Heart left ventricle (tissue), 16 donors: Measurements from ENCODE around the gene MRC2. TPM values are rescaled to one million over a fixed set of nuclear protein-coding genes. Genes with fewer than 3 reads are reported as not detected.

Experiments used
- ATAC-seq, 4 donors: fragments of 200-7000 bp; cut with Tn5 transposase; one replicate each; pipeline ENCODE4 v1.9.1; 2020 to 2022; ENCODE audit warnings: moderate library complexity in 4 of 4, mild to moderate bottlenecking in 3 of 4, moderate number of reproducible peaks in 1 of 4
- DNase-seq, 5 donors: peaks; one replicate each; pipeline ENCODE4 v3.0.0-alpha.2; 2020
- H3K27ac ChIP-seq, 12 donors: fragments of 200-600 bp; sonication (generic) in 4 of 12; one replicate each; pipeline versions ENCODE4 v1.5.0 to v1.8.0; 2016 to 2022; ENCODE audit warnings: mild to moderate bottlenecking in 2 of 12
- H3K27me3 ChIP-seq, 9 donors: fragments of 200-600 bp; sonication (generic) in 2 of 9; one replicate each; pipeline versions ENCODE4 v1.5.1 to v1.8.0; 2016 to 2022; ENCODE audit warnings: mild to moderate bottlenecking in 3 of 9
- H3K36me3 ChIP-seq, 9 donors: fragments of 200-600 bp; sonication (generic) in 2 of 9; one replicate each; pipeline versions ENCODE4 v1.5.0 to v1.8.0; 2018 to 2022; ENCODE audit warnings: mild to moderate bottlenecking in 2 of 9
- H3K4me1 ChIP-seq, 12 donors: fragments of 200-600 bp; sonication (generic) in 4 of 12; one replicate each; pipeline versions ENCODE4 v1.5.0 to v1.8.0; 2016 to 2022; ENCODE audit warnings: mild to moderate bottlenecking in 3 of 12
- H3K4me3 ChIP-seq, 12 donors: fragments of 200-600 bp; sonication (generic) in 4 of 12; one replicate each; pipeline versions ENCODE4 v1.5.0 to v1.8.0; 2017 to 2022; ENCODE audit warnings: mild to moderate bottlenecking in 9 of 12, moderate library complexity in 4 of 12
- H3K9me3 ChIP-seq, 12 donors: fragments of 200-600 bp; sonication (generic) in 4 of 12; one replicate each; pipeline versions ENCODE4 v1.5.0 to v1.8.0; 2016 to 2022; ENCODE audit warnings: mild to moderate bottlenecking in 1 of 12
- CTCF ChIP-seq, 12 donors: fragments of 200-600 bp; sonication (generic) in 4 of 12; IDR thresholded peaks; one replicate each; pipeline versions ENCODE4 v1.5.0 to v1.8.0; 2018 to 2022; ENCODE audit warnings: antibody characterized with exemption in 12 of 12, mild to moderate bottlenecking in 5 of 12
- POLR2A ChIP-seq, 2 donors: fragments of 450-650 bp; IDR thresholded peaks; one replicate each; pipeline ENCODE4 v1.6.1; 2017; ENCODE audit warnings: antibody characterized with exemption in 2 of 2, mild to moderate bottlenecking in 2 of 2, moderate library complexity in 2 of 2
- WGBS, 4 donors: extraction: QIAGEN DNeasy Blood & Tissue Kit in 2 of 4; methylation state at CpG; one replicate each; pipeline versions ENCODE4 v1.1.5 to v1.1.7; 2013 to 2018; 5-methylcytosine and 5-hydroxymethylcytosine counted together
- intact Hi-C, 10 donors: fragments of 100-400 bp; cut with DNase I; formaldehyde crosslinking; loops; one replicate each; pipeline versions ENCODE4 v1.11.1 to v1.14.2; 2022
- polyA plus RNA-seq, 2 donors: library from polyadenylated mRNA; stranded (reverse); fragments of 200-250 nt; gene quantifications; one replicate each; pipeline ENCODE4 v1.2.3, GENCODE V29; 2013
- total RNA-seq, 9 donors: library from RNA; depleted of rRNA in 2 of 9; stranded (reverse); fragments of >200 nt in 2 of 9; fragmentation: NEBNext Ultra II Directional in 3 of 9; extraction: Animal tissue kit (Norgen Biotek cat#: 25700) in 3 of 9; gene quantifications; one replicate each; pipeline versions ENCODE4 v1.1.0 to v1.2.4, GENCODE V29; 2016 to 2023
- donor health status: ischemic (EF 13 %, LVEDD 7.1; RV severe dilation, severe dysfunction).
- donor health status: healthy with polysubstance abuse.
- donor health status: DM: no; HTN: yes; CAD: no.
- donor health status: DM: no; HTN: no; CAD: no.
- donor health status: ischemic (EF 25% LVEDD 6.9; RV normal size, moderate dysfunction).
- donor health status: ischemic (EF 25% LVEDD 5.7; RV mildly dilated, moderate dysfunction).
- donor health status: healthy.
- donor health status: DM: yes; HTN: yes; CAD: no.
- donor health status: ischemic (EF 35%, LVEDD 5.7; RV mildly dilated, moderate dysfunction).
- donor health status: nonischemic (EF 11% LVEDD 7.7; RV severe dilation, severe dysfunction).
- donor health status: DM: yes; HTN: yes; CAD: no.
- donor health status: PGD.
- donor health status: ischemic (EF 29% LVEDD 5.4; RV normal size, mild dysfunction).
- donor health status: nonischemic (EF 23%, LVEDD 6.1; RV moderate dilation, normal function).

Gene MRC2
- total and polyA plus RNA-seq, 11 donors = 13.1 to 50.8 (median 21.0) TPM

- no peak overlapping the region for H3K4me3 ChIP-seq
- intact Hi-C loops = loop anchor here in 1 of 10 donors (10.0 kb wide), 1 partner anchor 53 kb away; no protein-coding TSS in a partner anchor
- TF ChIP-seq POLR2A (IDR thresholded peaks at IDR 0.05) (no peak), CTCF (IDR thresholded peaks at IDR 0.05) (no peak)
- no peak overlapping the region for H3K27ac ChIP-seq
- DNase-seq (peak in 1 of 5 donors; percentile 22), ATAC-seq (no peak)
- H3K4me1 ChIP-seq = peaks cover 0 to 25% (median 18%) of the 10 kb centered on the region in 12 donors
- 86 to 93% (median 90%) methylated on average over 8 to 9 of the region's 9 CpGs for WGBS, 4 donors
- H3K27me3 ChIP-seq = no peaks in the 10 kb centered on the region
- no peaks in the 10 kb centered on the region for H3K36me3 ChIP-seq
- peaks cover 0 to 14% (median 5%) of the 10 kb centered on the region in 12 donors for H3K9me3 ChIP-seq
Measured at GRCh38 chr17:62657690-62658089, 30.2 kb downstream of the MRC2 start.

- Histone ChIP-seq H3K27ac (no peak overlapping the region), H3K4me1 (peaks cover 0 to 19% (median 12%) of the 10 kb centered on the region in 12 donors), H3K9me3 (peaks cover 0 to 14% (median 5%) of the 10 kb centered on the region in 12 donors), H3K27me3 (no peaks in the 10 kb centered on the region), H3K36me3 (no peaks in the 10 kb centered on the region), H3K4me3 (no peak overlapping the region)
- ATAC-seq (no peak), DNase-seq (no peak)
- intact Hi-C loops = loop anchor here in 1 of 10 donors (10.0 kb wide), 1 partner anchor 54 kb away; no protein-coding TSS in a partner anchor
- WGBS, 4 donors = 88 to 92% (median 89%) methylated on average over 15 of the region's 15 CpGs
- no peak for TF ChIP-seq CTCF (IDR thresholded peaks at IDR 0.05)
- no peak for TF ChIP-seq POLR2A (IDR thresholded peaks at IDR 0.05)
Measured at GRCh38 chr17:62658136-62658920, 30.9 kb downstream of the MRC2 start.

- no peak overlapping the region for H3K4me3 ChIP-seq
- no peak for DNase-seq
- intact Hi-C loops = no loop called here
- H3K9me3 ChIP-seq = peaks cover 0 to 14% (median 5%) of the 10 kb centered on the region in 12 donors
- H3K27ac ChIP-seq = no peak overlapping the region
- WGBS, 4 donors = 90 to 97% (median 93%) methylated on average over 2 of the region's 2 CpGs
- H3K27me3 ChIP-seq = no peaks in the 10 kb centered on the region
- no peak for TF ChIP-seq POLR2A (IDR thresholded peaks at IDR 0.05)
- TF ChIP-seq CTCF (IDR thresholded peaks at IDR 0.05) = no peak
- H3K4me1 ChIP-seq = peaks cover 0 to 3% (median 0%) of the 10 kb centered on the region in 12 donors
- H3K36me3 ChIP-seq = peaks cover 0 to 4% (median 0%) of the 10 kb centered on the region in 9 donors
- no peak for ATAC-seq
Measured at GRCh38 chr17:62660629-62661118, 33.2 kb downstream of the MRC2 start.

GRCh38 chr17:62661337-62661736, 33.9 kb downstream of the MRC2 start:
- no peak for ATAC-seq
- Histone ChIP-seq H3K36me3 (peaks cover 0 to 5% (median 0%) of the 10 kb centered on the region in 9 donors), H3K27ac (no peak overlapping the region), H3K9me3 (peaks cover 0 to 14% (median 5%) of the 10 kb centered on the region in 12 donors), H3K27me3 (no peaks in the 10 kb centered on the region), H3K4me1 (peaks cover 0 to 2% (median 0%) of the 10 kb centered on the region in 12 donors), H3K4me3 (no peak overlapping the region)
- DNase-seq = no peak
- intact Hi-C loops = no loop called here
- 94 to 100% (median 97%) methylated on average over 1 of the region's 1 CpG for WGBS, 4 donors
- TF ChIP-seq CTCF (IDR thresholded peaks at IDR 0.05) = no peak
- no peak for TF ChIP-seq POLR2A (IDR thresholded peaks at IDR 0.05)
